GM21528 (cell line): Measurements from ENCODE around the gene MYL6.

Source experiments
- ATAC-seq: cut with Tn5 transposase; IDR thresholded peaks from one replicate; pipeline ENCODE4 v1.9.1; 2021; ENCODE audit warnings: mild to moderate bottlenecking, moderate library complexity; ENCODE audit not compliant: unreplicated experiment, low FRiP score

MYL6 gene

GRCh38 chr12:56129206-56129941 lies 28.8 kb upstream of the MYL6 start:
- peak; percentile 35 for ATAC-seq

- no peak for ATAC-seq
Observed at GRCh38 chr12:56129942-56130495, 28.1 kb upstream of the MYL6 start.

GRCh38 chr12:56130876-56131275 lies 27.3 kb upstream of the MYL6 start:
- ATAC-seq, result no peak

GRCh38 chr12:56134897-56135296 lies 23.3 kb upstream of the MYL6 start:
- ATAC-seq, result no peak

- ATAC-seq, result no peak
Observed at GRCh38 chr12:56137853-56138571, 20.1 kb upstream of the MYL6 start.

GRCh38 chr12:56141946-56142784 lies 16.0 kb upstream of the MYL6 start:
- no peak for ATAC-seq

- no peak for ATAC-seq
Observed at GRCh38 chr12:56143217-56143616, 14.9 kb upstream of the MYL6 start.

- ATAC-seq, result no peak
Observed at GRCh38 chr12:56143870-56144269, 14.3 kb upstream of the MYL6 start.

GRCh38 chr12:56145217-56145616 lies 12.9 kb upstream of the MYL6 start:
- no peak for ATAC-seq

GRCh38 chr12:56146492-56147460 lies 11.4 kb upstream of the MYL6 start:
- no peak for ATAC-seq

- ATAC-seq, result no peak
Observed at GRCh38 chr12:56150563-56150962, 7.6 kb upstream of the MYL6 start.

GRCh38 chr12:56151672-56152131 lies 6.5 kb upstream of the MYL6 start:
- ATAC-seq, result peak; percentile 36

- ATAC-seq, result peak; percentile 77
Observed at GRCh38 chr12:56152132-56152755, 5.9 kb upstream of the MYL6 start, which contains the start of gene MYL6B. MYL6B (plus strand) TSS chr12:56152587; CDS start chr12:56153919, 1,332 bp downstream.

GRCh38 chr12:56152756-56153677 lies 5.1 kb upstream of the MYL6 start:
- no peak for ATAC-seq

GRCh38 chr12:56153678-56154065 lies 4.5 kb upstream of the MYL6 start:
- no peak for ATAC-seq

- no peak for ATAC-seq
Observed at GRCh38 chr12:56154246-56154771, 3.9 kb upstream of the MYL6 start.

GRCh38 chr12:56154818-56155217 lies 3.3 kb upstream of the MYL6 start:
- no peak for ATAC-seq
